ENCODE measurements around the gene GNAQ. TPM values are rescaled to one million over a fixed set of nuclear protein-coding genes. Genes with fewer than 3 reads are reported as not detected.

Gene GNAQ
- total and polyA plus RNA-seq, 2 donors from 2014 or later, result 16.2 to 83.4 TPM

DNA sequence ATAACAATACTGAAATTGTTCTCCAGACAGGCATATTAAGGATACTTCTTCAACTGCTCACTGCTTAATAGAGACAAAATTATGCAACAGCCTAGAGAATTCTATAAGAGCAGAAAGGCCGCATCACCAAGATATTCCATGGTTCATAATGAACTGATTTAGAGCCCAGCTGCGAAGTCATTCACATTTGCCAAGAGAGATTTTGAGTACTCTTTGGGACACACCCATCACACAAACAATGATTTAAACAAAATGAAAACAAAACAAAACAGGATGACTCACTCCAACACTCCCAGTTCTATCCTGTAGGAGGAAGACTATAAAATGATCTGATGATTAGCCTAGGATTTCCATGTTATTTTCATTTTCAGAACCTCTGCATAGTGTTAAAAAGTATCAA, 237.8 kb downstream of the GNAQ start:
- TF ChIP-seq, protein P1, sequence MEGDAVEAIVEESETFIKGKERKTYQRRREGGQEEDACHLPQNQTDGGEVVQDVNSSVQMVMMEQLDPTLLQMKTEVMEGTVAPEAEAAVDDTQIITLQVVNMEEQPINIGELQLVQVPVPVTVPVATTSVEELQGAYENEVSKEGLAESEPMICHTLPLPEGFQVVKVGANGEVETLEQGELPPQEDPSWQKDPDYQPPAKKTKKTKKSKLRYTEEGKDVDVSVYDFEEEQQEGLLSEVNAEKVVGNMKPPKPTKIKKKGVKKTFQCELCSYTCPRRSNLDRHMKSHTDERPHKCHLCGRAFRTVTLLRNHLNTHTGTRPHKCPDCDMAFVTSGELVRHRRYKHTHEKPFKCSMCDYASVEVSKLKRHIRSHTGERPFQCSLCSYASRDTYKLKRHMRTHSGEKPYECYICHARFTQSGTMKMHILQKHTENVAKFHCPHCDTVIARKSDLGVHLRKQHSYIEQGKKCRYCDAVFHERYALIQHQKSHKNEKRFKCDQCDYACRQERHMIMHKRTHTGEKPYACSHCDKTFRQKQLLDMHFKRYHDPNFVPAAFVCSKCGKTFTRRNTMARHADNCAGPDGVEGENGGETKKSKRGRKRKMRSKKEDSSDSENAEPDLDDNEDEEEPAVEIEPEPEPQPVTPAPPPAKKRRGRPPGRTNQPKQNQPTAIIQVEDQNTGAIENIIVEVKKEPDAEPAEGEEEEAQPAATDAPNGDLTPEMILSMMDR (IDR thresholded peaks at IDR 0.05; ENCODE audit: borderline replicate concordance, extremely low read depth, insufficient read depth), result no peak
- H3K27ac ChIP-seq (ENCODE audit: low read depth in 2 of 2, low read length in 2 of 2), result no peak overlapping the region
- H3K4me1 ChIP-seq (ENCODE audit: control insufficient read depth in 2 of 3, insufficient read depth in 2 of 3, low read depth in 1 of 3, low read length in 3 of 3), result no peaks in the 10 kb centered on the region
- DNase-seq, result peak in 1 of 5 donors; percentile 12
- H3K9me3 ChIP-seq (ENCODE audit: control insufficient read depth in 2 of 3, insufficient read depth in 1 of 3, low read length in 3 of 3), result no peaks in the 10 kb centered on the region
- intact Hi-C loops (cut with DNase I), result no loop called here
- H3K27me3 ChIP-seq (ENCODE audit: control insufficient read depth, insufficient read depth, low read length), result no peaks in the 10 kb centered on the region
- H3K9ac ChIP-seq (ENCODE audit: low read length in 3 of 3), result no peak overlapping the region
- no peak for FAIRE-seq
- H3K36me3 ChIP-seq (ENCODE audit: control insufficient read depth in 2 of 3, insufficient read depth in 3 of 3, low read length in 3 of 3), result peaks cover 0 to 3% (median 0%) of the 10 kb centered on the region in 3 donors
- no peak overlapping the region for H3K4me3 ChIP-seq (ENCODE audit: low read length in 3 of 3)

DNA sequence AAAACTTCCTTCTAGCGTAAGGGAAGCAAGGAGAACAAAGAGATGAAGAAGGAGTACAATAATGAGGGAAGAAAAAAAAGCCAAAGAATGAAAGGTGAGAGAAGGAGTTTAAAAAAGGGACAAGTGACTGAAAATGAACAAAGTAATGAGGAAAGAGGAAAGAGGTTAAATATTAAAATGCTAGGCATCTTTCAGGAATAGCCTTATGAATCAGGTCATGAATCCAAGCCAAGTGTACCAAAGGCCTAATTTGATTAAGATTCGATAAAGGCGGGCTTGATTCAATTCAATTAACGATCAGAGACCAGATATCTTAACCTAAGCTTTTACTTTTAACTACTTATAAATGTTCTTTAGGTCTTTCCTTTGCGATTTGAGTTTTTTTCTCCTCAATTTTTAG, 241.7 kb downstream of the GNAQ start:
- Histone ChIP-seq H3K27me3 (ENCODE audit: control insufficient read depth, insufficient read depth, low read length) (no peaks in the 10 kb centered on the region), H3K36me3 (ENCODE audit: control insufficient read depth in 2 of 3, insufficient read depth in 3 of 3, low read length in 3 of 3) (peaks cover 0 to 3% (median 0%) of the 10 kb centered on the region in 3 donors), H3K4me1 (ENCODE audit: control insufficient read depth in 2 of 3, insufficient read depth in 2 of 3, low read depth in 1 of 3, low read length in 3 of 3) (no peaks in the 10 kb centered on the region), H3K4me3 (ENCODE audit: low read length in 3 of 3) (no peak overlapping the region), H3K9ac (ENCODE audit: low read length in 3 of 3) (no peak overlapping the region), H3K9me3 (ENCODE audit: control insufficient read depth in 2 of 3, insufficient read depth in 1 of 3, low read length in 3 of 3) (no peaks in the 10 kb centered on the region), H3K27ac (ENCODE audit: low read depth in 2 of 2, low read length in 2 of 2) (no peak overlapping the region)
- TF ChIP-seq, protein P1 (IDR thresholded peaks at IDR 0.05; ENCODE audit: borderline replicate concordance, extremely low read depth, insufficient read depth), result no peak
- DNase-seq (no peak), FAIRE-seq (no peak)
- intact Hi-C loops (cut with DNase I), result no loop called here

GRCh38 chr9:77785341-77785740, 246.3 kb downstream of the GNAQ start:
- H3K9ac ChIP-seq (ENCODE audit: low read length in 3 of 3), result no peak overlapping the region
- FAIRE-seq (no peak), DNase-seq (no peak)
- no peak overlapping the region for H3K27ac ChIP-seq (ENCODE audit: low read depth in 2 of 2, low read length in 2 of 2)
- H3K4me1 ChIP-seq (ENCODE audit: control insufficient read depth in 2 of 3, insufficient read depth in 2 of 3, low read depth in 1 of 3, low read length in 3 of 3), result no peaks in the 10 kb centered on the region
- no peaks in the 10 kb centered on the region for H3K27me3 ChIP-seq (ENCODE audit: control insufficient read depth, insufficient read depth, low read length)
- H3K9me3 ChIP-seq (ENCODE audit: control insufficient read depth in 2 of 3, insufficient read depth in 1 of 3, low read length in 3 of 3), result no peaks in the 10 kb centered on the region
- intact Hi-C loops (cut with DNase I), result no loop called here
- H3K36me3 ChIP-seq (ENCODE audit: control insufficient read depth in 2 of 3, insufficient read depth in 3 of 3, low read length in 3 of 3), result no peaks in the 10 kb centered on the region
- TF ChIP-seq, protein P1 (IDR thresholded peaks at IDR 0.05; ENCODE audit: borderline replicate concordance, extremely low read depth, insufficient read depth), result no peak
- no peak overlapping the region for H3K4me3 ChIP-seq (ENCODE audit: low read length in 3 of 3)

DNA sequence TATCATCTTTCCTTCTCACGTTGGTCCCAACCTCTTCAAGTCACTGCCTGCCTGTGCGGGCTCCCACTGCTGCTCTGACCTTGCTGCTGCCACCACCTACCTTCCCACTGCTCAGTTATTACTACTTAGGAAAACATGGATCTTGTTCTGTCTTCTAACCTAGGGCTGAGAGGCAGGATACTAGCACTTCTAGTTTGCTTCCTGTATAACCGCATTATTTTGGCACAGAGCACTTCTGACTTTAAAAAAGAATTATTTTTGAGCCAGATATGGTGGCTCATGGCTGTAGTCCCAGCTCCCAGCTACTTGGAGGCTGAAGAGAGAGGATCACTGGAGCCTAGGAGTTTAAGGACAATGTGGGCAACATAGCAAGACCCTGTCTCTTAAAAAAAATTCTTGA, 248.1 kb downstream of the GNAQ start:
- no peaks in the 10 kb centered on the region for H3K27me3 ChIP-seq (ENCODE audit: control insufficient read depth, insufficient read depth, low read length)
- FAIRE-seq, result no peak
- intact Hi-C loops (cut with DNase I), result no loop called here
- H3K4me3 ChIP-seq (ENCODE audit: low read length in 3 of 3), result no peak overlapping the region
- H3K4me1 ChIP-seq (ENCODE audit: control insufficient read depth in 2 of 3, insufficient read depth in 2 of 3, low read depth in 1 of 3, low read length in 3 of 3), result no peaks in the 10 kb centered on the region
- peaks cover 0 to 5% (median 0%) of the 10 kb centered on the region in 3 donors for H3K9me3 ChIP-seq (ENCODE audit: control insufficient read depth in 2 of 3, insufficient read depth in 1 of 3, low read length in 3 of 3)
- TF ChIP-seq, protein P1 (IDR thresholded peaks at IDR 0.05; ENCODE audit: borderline replicate concordance, extremely low read depth, insufficient read depth), result no peak
- DNase-seq, result no peak
- H3K27ac ChIP-seq (ENCODE audit: low read depth in 2 of 2, low read length in 2 of 2), result no peak overlapping the region
- H3K9ac ChIP-seq (ENCODE audit: low read length in 3 of 3), result no peak overlapping the region
- no peaks in the 10 kb centered on the region for H3K36me3 ChIP-seq (ENCODE audit: control insufficient read depth in 2 of 3, insufficient read depth in 3 of 3, low read length in 3 of 3)
